Naive B cell (primary cell): Measurements from ENCODE around the gene CFAP157. TPM values are rescaled to one million over a fixed set of nuclear protein-coding genes. Genes with fewer than 3 reads are reported as not detected.

Source experiments
- ATAC-seq, 2 donors: fragments of 150-1000 bp; cut with Tn5 transposase; 2 replicates each; pipeline ENCODE4 v1.10.0; 2021; ENCODE audit warnings: low read depth in 2 of 2, mild to moderate bottlenecking in 2 of 2, moderate library complexity in 2 of 2
- DNase-seq: peaks from one replicate; pipeline ENCODE4 v3.0.0; 2022
- H3K27ac Mint-ChIP-seq, 6 donors: one replicate each; pipeline ENCODE4 v1.8.0; 2020 to 2022; ENCODE audit warnings: mild to moderate bottlenecking in 6 of 6, mixed read lengths in 6 of 6, moderate library complexity in 5 of 6, inconsistent platforms in 2 of 6
- H3K27me3 Mint-ChIP-seq, 3 donors: one replicate each; pipeline ENCODE4 v1.8.0; 2021 to 2022; ENCODE audit warnings: mixed read lengths in 3 of 3, mild to moderate bottlenecking in 1 of 3
- H3K36me3 Mint-ChIP-seq, 2 donors: one replicate each; pipeline ENCODE4 v1.8.0; 2020 to 2022; ENCODE audit warnings: mixed read lengths in 2 of 2, inconsistent platforms in 1 of 2, mild to moderate bottlenecking in 1 of 2
- H3K4me1 Mint-ChIP-seq, 3 donors: one replicate each; pipeline ENCODE4 v1.8.0; 2020 to 2022; ENCODE audit warnings: mixed read lengths in 3 of 3, inconsistent platforms in 1 of 3, mild to moderate bottlenecking in 1 of 3, moderate library complexity in 1 of 3
- H3K4me3 Mint-ChIP-seq, 8 donors: one replicate each; pipeline ENCODE4 v1.8.0; 2020 to 2022; ENCODE audit warnings: mild to moderate bottlenecking in 8 of 8, mixed read lengths in 8 of 8, moderate library complexity in 8 of 8, inconsistent platforms in 2 of 8
- H3K9me3 Mint-ChIP-seq, 7 donors: one replicate each; pipeline ENCODE4 v1.8.0; 2020 to 2022; ENCODE audit warnings: mixed read lengths in 7 of 7, mild to moderate bottlenecking in 5 of 7, inconsistent platforms in 2 of 7, moderate library complexity in 1 of 7
- polyA plus RNA-seq, 6 donors: library from polyadenylated mRNA; unstranded; fragments of 300-500 nt; fragmentation: Illumina TruSeq; gene quantifications; one replicate each; pipeline ENCODE4 v1.2.3, GENCODE V29; 2021; ENCODE audit warnings: low read depth in 6 of 6

CFAP157 gene
- polyA plus RNA-seq, 6 donors from 2014 or later: 0.13 to 0.46 (median 0.40) TPM; not detected in 3

DNA sequence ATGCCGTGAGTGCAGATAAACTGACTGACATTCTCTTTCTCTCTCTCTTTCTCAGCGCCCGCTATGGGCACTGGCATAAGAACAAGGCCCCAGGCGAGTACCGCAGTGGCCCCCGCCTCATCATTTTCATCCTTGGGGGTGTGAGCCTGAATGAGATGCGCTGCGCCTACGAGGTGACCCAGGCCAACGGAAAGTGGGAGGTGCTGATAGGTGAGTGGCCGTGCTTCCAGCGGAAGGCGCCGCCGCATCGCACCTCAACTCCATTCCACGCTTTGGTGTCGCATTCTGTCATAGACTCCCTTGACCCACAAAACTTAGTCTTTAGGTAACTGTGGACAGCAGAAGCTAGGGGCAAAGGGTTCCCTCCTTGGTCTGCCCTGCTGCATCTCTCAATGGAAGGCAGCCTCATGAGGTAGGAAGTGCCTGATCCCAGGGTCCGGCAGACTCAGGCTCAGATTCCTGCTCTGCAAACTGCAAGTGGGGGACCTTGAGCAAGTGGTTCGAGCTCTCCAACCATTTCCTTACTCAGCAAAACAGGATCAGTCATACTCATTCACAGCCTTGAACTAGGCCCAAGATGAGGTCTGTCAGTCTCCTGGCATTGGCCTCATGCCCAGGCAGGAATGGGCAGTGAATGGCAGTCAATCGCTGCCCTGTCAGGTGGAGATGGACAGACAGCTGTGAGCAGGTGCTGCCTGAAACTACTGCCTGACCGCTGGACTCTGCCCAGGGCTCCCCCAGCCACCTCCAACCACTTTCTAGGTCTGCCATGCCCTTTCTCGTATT is 24.2 kb upstream of the CFAP157 start:
- H3K36me3 Mint-ChIP-seq: no peaks in the 10 kb centered on the region
- H3K4me1 Mint-ChIP-seq: no peaks in the 10 kb centered on the region
- no peak for ATAC-seq
- H3K27ac Mint-ChIP-seq: no peak overlapping the region
- H3K27me3 Mint-ChIP-seq: peaks cover 3 to 25% (median 23%) of the 10 kb centered on the region in 3 donors
- no peak overlapping the region for H3K4me3 Mint-ChIP-seq
- no peak for DNase-seq
- H3K9me3 Mint-ChIP-seq: no peaks in the 10 kb centered on the region

DNA sequence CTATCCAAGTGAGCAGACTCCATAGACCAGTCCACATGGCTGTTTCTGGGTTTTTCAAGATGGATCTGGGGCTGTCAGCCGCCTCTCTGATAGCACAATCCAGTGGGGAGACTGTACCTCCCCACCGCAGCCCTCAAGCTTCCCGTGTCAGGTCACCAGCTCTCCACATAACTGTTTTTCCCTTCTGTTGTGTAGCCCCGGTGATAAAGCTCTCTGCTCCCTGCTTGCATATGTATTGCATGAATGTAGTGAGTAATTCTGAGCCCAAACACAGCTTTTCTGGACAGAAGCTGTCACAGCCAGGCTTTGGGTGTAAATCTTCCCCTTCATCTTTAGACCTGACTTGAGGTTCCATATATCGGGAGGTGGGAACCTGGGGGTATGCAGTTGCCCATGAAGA is 23.1 kb upstream of the CFAP157 start:
- peaks cover 3 to 25% (median 22%) of the 10 kb centered on the region in 3 donors for H3K27me3 Mint-ChIP-seq
- H3K9me3 Mint-ChIP-seq: no peaks in the 10 kb centered on the region
- no peak overlapping the region for H3K4me3 Mint-ChIP-seq
- H3K4me1 Mint-ChIP-seq: no peaks in the 10 kb centered on the region
- no peak for DNase-seq
- H3K27ac Mint-ChIP-seq: no peak overlapping the region
- no peaks in the 10 kb centered on the region for H3K36me3 Mint-ChIP-seq
- ATAC-seq: no peak

GRCh38 chr9:127684576-127684975 is 22.2 kb upstream of the CFAP157 start:
- no peaks in the 10 kb centered on the region for H3K36me3 Mint-ChIP-seq
- no peaks in the 10 kb centered on the region for H3K9me3 Mint-ChIP-seq
- no peaks in the 10 kb centered on the region for H3K4me1 Mint-ChIP-seq
- peaks cover 3 to 23% (median 16%) of the 10 kb centered on the region in 3 donors for H3K27me3 Mint-ChIP-seq
- no peak overlapping the region for H3K4me3 Mint-ChIP-seq
- ATAC-seq (no peak), DNase-seq (no peak)
- no peak overlapping the region for H3K27ac Mint-ChIP-seq

DNA sequence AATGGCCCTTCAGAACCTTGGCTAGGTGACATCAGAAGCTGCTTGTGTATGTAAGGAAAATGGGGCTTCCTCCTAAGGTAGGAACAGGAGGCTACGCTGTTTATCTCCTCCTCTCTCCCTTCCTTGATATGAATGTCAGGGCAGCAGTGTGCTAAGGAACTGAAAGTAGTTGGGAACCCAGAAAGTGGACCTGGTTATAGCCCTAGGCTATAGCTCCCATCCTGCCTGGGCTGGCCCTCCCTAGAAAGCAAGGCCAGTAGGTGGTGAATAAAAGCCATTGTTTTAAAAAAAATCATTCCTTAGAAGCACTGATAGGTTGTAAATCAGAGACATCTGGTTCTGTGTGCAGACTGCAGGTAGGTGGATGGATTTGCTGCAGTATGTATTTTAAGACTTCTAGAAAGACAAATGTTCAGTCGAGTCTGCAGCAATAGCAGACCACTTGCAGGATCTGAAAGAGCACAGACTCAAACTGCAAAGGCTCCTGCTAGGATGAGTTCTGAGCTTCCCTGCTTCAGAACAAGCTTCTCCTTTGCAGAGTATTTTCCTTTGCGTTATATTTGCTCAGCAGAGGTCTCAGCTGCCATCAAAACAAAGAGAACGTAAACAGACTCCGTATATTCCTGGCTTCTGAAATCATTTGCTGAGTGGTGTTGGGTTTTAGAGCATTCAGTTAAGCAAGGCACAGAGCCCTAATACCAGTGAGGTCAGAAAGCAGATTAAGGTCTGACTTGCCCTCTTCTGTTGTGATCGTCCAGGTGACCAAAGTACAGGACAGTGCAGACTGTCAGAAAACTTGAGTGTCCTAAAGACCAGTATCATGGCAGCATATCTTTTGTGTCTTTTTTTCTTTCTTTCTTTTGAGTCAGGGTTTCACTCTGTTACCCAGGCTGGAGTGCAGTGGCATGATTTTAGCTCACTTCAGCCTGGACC is 20.1 kb upstream of the CFAP157 start:
- no peaks in the 10 kb centered on the region for H3K4me1 Mint-ChIP-seq
- no peak overlapping the region for H3K4me3 Mint-ChIP-seq
- H3K27me3 Mint-ChIP-seq: peaks cover 3 to 8% (median 5%) of the 10 kb centered on the region in 3 donors
- peak overlapping the region in 1 of 6 donors; percentile 49 for H3K27ac Mint-ChIP-seq
- no peaks in the 10 kb centered on the region for H3K9me3 Mint-ChIP-seq
- H3K36me3 Mint-ChIP-seq: no peaks in the 10 kb centered on the region
- ATAC-seq: no peak
- DNase-seq: no peak

DNA sequence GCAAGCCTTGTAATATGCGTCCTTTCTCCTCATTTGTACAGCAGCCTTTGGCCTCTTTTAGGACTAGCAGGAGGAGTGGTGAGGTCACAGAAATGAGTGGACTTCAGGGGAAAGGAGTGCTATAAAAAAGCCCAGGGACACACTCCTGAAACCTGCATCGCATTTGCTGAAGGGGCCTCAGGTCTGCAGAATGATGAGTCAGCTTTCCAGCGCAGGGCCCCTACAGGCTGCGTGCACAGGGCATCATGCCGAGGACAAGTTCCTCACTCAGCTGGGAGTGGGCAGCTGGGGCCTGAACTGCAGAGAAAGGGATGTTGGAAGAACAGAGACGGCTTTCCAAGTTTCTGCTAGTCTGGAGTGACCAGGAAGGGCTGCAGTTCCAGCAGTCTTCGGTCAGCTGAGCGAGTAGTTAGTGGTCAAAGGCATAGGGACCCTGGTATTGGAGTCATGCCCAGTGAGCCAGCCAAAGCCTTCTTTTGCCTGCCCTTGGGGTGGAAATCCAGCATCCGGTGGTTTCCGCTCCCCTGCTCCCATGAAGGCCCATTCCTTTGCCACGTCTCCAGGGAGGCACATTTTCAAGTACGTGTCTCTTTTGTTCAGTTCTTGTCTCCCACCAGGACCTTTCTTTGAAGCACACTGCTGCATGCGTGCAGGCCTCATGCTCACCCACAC is 17.3 kb upstream of the CFAP157 start:
- ATAC-seq (no peak), DNase-seq (no peak)
- no peaks in the 10 kb centered on the region for H3K9me3 Mint-ChIP-seq
- H3K27ac Mint-ChIP-seq: peak overlapping the region in 2 of 6 donors; percentile 39 to 49
- no peaks in the 10 kb centered on the region for H3K36me3 Mint-ChIP-seq
- H3K4me1 Mint-ChIP-seq: no peaks in the 10 kb centered on the region
- no peak overlapping the region for H3K4me3 Mint-ChIP-seq
- H3K27me3 Mint-ChIP-seq: peaks cover 3 to 7% (median 5%) of the 10 kb centered on the region in 3 donors

GRCh38 chr9:127690735-127691134 is 16.1 kb upstream of the CFAP157 start:
- Mint-ChIP-seq H3K27me3 (peaks cover 0 to 5% (median 3%) of the 10 kb centered on the region in 3 donors), H3K4me3 (no peak overlapping the region), H3K4me1 (no peaks in the 10 kb centered on the region), H3K27ac (no peak overlapping the region), H3K36me3 (no peaks in the 10 kb centered on the region), H3K9me3 (no peaks in the 10 kb centered on the region)
- ATAC-seq (no peak), DNase-seq (no peak)

DNA sequence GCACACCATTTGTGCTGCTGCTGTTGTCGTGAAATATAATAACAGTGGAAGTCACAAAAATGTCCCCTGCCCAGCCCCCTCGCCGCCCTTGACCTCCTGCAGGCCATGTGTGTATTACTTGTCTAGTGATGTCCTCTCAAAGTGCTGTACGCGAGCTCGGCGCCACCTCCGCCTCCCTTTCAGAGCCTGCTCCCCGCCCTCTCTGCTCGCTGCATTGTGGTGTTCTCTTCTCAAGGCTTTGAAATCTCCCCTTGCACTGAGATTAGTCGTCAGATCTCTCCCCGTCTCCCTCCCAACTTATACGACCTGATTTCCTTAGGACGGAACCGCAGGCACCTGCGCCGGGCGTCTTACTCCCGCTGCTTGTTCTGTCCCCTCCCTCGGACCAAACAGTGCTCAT is 14.7 kb upstream of the CFAP157 start:
- Mint-ChIP-seq H3K4me1 (no peaks in the 10 kb centered on the region), H3K9me3 (no peaks in the 10 kb centered on the region), H3K27ac (no peak overlapping the region), H3K36me3 (no peaks in the 10 kb centered on the region), H3K27me3 (peaks cover 0 to 5% (median 0%) of the 10 kb centered on the region in 3 donors), H3K4me3 (peak overlapping the region in 1 of 8 donors; percentile 67)
- ATAC-seq (no peak), DNase-seq (no peak)

- no peak overlapping the region for H3K27ac Mint-ChIP-seq
- peaks cover 0 to 5% (median 0%) of the 10 kb centered on the region in 3 donors for H3K27me3 Mint-ChIP-seq
- no peak for DNase-seq
- no peak for ATAC-seq
- H3K36me3 Mint-ChIP-seq: no peaks in the 10 kb centered on the region
- H3K4me1 Mint-ChIP-seq: peaks cover 0 to 2% (median 0%) of the 10 kb centered on the region in 3 donors
- no peak overlapping the region for H3K4me3 Mint-ChIP-seq
- no peaks in the 10 kb centered on the region for H3K9me3 Mint-ChIP-seq
Observed at GRCh38 chr9:127693143-127693542, 13.6 kb upstream of the CFAP157 start.

GRCh38 chr9:127693697-127694096 is 13.1 kb upstream of the CFAP157 start:
- no peak for DNase-seq
- ATAC-seq: no peak
- Mint-ChIP-seq H3K4me1 (peaks cover 0 to 2% (median 0%) of the 10 kb centered on the region in 3 donors), H3K27me3 (peaks cover 0 to 5% (median 0%) of the 10 kb centered on the region in 3 donors), H3K9me3 (no peaks in the 10 kb centered on the region), H3K4me3 (no peak overlapping the region), H3K36me3 (no peaks in the 10 kb centered on the region), H3K27ac (peak overlapping the region in 1 of 6 donors; percentile 49)

DNA sequence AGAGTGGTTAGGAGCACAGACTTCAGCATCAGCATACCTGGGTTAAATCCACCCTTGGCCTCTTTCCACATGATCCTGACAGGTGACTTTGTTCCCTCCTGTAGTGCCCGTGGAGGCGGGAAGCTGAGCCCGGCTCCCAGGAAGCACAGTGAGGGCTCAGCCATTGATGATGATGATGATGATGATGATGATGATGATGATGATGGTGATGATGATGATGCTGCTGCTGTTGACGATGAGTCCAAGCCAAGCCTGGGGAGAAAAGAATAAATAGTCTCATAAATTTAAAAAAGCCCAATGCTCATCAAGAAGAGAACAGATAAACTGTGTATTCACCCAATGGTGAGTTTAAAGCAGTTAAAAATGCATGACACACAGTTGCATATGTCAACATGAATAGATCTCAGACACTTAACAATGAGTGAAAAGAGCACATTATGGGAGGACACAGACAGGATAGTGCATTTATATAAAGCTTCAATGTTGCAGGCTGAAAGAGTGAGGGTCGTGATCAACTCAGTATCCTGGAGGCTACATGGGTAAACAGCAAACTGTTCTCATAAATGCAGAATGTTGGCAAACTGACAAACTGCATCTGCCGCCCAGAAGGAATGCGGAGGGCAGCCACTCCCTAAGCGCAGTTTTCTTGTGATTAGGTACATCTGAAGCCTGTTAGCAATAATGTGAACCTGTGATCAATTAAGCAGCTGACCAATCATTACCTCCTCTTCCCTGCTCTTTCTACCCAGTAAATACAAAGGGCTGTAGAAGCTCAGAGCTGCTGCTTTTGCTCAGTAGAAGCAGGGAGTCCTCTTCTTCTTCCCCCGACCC is 11.7 kb upstream of the CFAP157 start:
- no peak overlapping the region for H3K4me3 Mint-ChIP-seq
- H3K36me3 Mint-ChIP-seq: no peaks in the 10 kb centered on the region
- peaks cover 0 to 5% (median 0%) of the 10 kb centered on the region in 3 donors for H3K27me3 Mint-ChIP-seq
- no peaks in the 10 kb centered on the region for H3K9me3 Mint-ChIP-seq
- H3K4me1 Mint-ChIP-seq: peaks cover 8 to 15% (median 10%) of the 10 kb centered on the region in 3 donors
- ATAC-seq (no peak), DNase-seq (no peak)
- H3K27ac Mint-ChIP-seq: no peak overlapping the region

DNA sequence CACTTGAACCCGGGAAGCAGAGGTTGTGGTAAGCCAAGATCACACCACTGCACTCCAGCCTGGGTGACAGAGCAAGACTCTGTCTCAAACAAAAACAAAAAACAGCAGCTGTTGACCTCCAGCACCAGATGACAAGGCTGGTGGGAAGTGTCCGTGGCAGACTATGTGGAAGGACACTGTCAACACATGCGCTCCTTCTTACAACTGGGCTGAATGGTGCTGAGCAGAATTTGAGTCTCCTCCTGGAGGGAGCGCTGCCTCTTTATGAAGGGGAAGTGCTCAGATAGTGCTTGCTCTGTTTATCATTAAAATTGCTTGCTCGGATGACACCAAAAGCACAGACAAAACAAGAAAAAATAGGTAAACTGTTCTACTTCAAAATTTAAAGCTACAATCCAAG is 9.2 kb upstream of the CFAP157 start:
- Mint-ChIP-seq H3K27ac (peak overlapping the region in 3 of 6 donors; percentile 20 to 86 (median 58)), H3K4me1 (peaks cover 10 to 18% (median 14%) of the 10 kb centered on the region in 3 donors), H3K36me3 (no peaks in the 10 kb centered on the region), H3K4me3 (peak overlapping the region in 3 of 8 donors; percentile 6 to 91 (median 67)), H3K27me3 (no peaks in the 10 kb centered on the region), H3K9me3 (no peaks in the 10 kb centered on the region)
- DNase-seq: no peak
- no peak for ATAC-seq

DNA sequence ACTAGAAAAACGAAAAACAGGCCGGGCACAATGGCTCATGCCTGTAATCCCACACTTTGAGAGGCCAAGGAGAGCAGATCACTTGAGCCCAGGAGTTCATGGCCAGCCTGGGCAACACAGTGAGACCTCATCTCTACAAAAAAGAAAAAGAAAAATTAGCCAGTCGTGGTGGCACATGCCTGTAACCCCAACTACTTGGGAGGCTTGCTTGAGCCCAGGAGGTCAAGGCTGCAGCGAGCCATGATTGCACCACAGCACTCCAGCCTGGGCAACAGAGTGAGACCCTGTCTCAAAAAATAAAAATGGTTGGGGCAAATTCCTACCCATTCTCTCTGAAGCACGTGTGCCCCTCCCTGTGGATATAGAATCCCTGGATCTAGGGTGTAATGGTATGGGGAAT is 8.4 kb upstream of the CFAP157 start:
- H3K9me3 Mint-ChIP-seq: no peaks in the 10 kb centered on the region
- no peaks in the 10 kb centered on the region for H3K27me3 Mint-ChIP-seq
- H3K36me3 Mint-ChIP-seq: no peaks in the 10 kb centered on the region
- H3K4me1 Mint-ChIP-seq: peaks cover 10 to 18% (median 14%) of the 10 kb centered on the region in 3 donors
- DNase-seq: no peak
- H3K4me3 Mint-ChIP-seq: peak overlapping the region in 5 of 8 donors; percentile 58 to 91 (median 63)
- ATAC-seq: no peak
- no peak overlapping the region for H3K27ac Mint-ChIP-seq
